SIG-M5 (cell line): ENCODE data around the gene FAM234B.

Experiments
- DNase-seq: peaks from one replicate; lab custom pipeline; 2025; lab: John Stamatoyannopoulos, UW

FAM234B gene, protein sequence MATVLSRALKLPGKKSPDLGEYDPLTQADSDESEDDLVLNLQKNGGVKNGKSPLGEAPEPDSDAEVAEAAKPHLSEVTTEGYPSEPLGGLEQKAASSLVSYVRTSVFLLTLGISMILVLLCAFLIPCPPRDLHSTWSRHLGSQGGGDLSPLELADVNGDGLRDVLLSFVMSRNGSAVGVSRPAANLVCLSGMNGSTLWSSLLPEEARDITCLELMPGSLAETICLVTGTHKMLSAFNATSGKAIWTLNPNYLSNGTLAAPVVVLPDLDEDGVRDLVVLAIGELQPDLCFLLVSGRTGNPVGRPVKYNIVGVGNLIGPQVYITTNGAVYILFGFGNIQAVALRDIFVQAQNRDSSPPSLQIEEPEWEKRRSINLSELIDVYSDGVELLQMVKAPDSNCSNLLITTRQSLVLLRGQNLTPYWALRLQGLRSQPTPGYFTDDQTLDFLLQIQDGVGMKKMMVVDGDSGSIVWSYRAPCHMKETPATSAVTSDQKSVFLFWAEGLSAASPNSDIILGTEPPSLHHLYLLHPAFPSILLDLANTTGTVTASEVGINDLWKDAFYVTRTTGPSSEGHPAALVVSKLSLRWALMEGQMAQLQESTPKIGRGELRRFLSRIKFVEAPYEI

DNA sequence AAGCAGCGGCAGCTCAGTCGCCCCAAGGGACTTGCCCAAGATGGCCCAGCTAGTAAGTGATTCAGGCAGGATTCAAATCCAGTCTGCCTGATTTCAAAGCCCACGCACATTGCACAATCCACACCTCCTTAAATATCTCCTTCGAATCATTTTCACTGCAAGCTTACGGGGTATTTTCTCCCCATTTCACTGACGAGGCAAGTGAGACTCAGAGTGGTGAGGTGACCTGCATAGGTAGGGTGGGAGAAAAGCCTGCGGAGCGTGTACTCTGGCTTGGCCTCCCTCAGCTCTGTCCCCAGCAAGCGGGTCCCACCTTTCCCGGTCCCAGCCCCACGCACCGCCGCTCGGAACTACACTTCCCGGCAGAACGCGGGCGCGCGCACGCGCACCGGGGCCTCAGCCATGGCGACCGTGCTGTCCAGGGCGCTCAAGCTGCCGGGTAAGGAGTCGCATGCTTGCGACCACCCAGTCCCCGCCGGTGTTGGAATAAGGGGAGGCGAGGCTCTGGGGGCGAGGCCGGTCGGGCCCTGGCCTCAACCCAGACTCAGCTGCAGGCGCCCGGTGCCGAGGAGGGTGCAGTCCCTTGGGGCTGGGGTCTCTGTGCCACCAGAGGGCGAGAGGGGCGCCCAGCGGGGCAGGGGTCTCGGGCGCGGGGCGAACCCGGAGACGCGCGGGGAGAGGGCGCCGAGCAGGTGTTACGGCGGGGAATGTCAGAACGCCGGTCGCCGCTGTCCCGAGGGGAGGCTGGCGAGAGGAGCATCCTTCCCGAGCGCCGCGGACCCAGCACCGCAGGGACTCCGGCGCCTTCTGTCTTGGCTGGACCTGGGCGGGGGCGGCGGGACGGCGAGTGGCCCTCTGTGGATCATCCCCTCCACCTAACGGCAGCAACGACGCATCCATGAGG lies at the start of gene FAM234B:
FAM234B (plus strand) TSS at position 380 of the 904 bp plus-strand sequence; CDS start at position 403, 23 bp downstream.
- no peak for DNase-seq

DNA sequence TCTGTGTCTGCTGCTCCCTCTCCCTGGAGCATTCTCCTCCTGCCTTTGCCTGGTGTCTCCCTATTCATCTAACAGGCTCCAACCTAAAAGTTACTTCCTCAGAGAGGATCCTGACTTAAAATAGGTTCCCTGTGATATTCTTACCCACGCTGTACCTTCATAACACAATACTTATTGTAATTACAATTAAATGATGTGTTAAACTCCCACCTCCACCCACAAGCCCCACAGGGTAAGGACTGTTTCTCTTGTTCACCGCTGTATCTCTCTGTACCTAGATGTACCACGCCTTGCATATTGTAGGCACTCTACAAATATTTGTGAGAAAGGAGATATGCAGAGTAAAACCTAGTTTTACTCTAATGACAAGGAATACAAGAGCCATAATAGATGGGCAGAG lies 49.1 kb upstream of the FAM234B start:
- no peak for DNase-seq

DNA sequence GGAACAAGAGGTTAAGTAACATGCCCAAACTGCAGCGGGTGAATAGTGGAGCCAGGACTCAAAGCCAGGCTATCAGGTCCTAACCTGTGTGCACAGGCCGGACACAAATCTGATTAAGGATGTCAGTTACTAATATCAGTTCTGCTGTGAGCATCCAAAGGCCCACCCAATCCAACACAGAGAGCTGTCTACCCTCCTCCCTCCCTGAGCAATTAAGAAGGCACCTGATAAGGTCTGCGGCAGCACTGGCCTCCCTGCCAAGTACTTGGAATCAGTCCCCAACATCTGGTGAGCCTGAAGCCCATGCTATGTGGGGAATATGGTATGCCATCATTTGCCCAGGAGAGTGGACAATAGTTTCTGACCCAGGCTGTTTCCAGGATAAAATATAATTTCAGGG lies 48.0 kb upstream of the FAM234B start:
- no peak for DNase-seq

DNA sequence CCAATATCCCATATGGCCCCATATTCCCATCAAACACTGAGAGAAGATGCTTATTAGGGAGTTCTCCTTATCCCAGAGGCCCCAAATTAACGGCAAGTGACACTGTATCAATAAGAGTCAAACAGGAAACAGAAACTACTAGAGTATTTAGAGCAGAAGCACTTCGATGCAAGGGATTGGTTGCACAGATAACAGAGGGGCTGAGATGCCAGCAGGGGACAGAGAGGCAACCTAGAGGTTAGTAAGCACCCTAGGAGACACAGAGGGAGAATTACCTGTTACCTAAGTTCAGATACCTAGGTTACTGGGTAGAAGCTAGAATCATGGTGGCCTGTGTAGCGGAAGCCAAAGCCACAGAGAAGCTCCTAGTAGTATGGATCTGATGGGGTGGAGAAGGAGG lies 47.0 kb upstream of the FAM234B start:
- no peak for DNase-seq

DNA sequence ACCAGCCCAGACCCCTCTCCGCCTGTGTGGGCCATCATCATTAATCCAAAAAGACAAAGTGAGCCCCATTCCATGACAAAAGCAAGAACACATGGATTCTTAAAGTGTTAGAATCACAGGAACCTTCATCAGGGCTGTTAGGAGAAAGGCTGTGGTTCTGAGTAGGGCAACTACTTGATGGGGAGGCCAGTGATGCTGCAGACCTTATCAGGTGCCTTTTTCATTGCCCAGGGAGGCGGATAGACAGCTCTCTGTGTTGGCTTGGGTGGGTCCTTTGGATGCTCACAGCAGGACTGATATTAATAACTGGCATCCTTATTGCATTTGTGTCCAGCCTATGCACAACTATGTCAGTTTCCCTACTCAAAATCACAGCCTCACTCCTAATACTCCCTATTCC lies 46.4 kb upstream of the FAM234B start:
- no peak for DNase-seq

DNA sequence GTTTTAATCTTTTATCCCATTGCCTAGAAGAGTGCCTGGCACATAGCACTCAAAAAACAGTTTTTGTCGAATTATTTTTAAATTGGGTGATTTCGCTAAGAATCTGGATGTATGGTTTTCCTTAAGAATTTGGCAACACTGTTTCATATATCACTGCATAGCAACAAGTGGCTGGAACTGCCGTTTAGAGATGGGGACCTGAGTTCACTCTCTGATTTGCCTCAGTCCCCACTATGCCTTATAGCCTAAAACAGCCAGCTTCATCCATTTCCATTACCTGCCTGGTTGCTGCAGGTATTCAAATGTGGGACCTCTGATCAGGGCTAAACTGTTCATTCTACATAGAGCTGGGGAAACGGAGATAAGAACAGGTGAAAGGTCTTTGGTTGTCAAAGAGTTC lies 45.9 kb upstream of the FAM234B start:
- DNase-seq, result no peak

DNA sequence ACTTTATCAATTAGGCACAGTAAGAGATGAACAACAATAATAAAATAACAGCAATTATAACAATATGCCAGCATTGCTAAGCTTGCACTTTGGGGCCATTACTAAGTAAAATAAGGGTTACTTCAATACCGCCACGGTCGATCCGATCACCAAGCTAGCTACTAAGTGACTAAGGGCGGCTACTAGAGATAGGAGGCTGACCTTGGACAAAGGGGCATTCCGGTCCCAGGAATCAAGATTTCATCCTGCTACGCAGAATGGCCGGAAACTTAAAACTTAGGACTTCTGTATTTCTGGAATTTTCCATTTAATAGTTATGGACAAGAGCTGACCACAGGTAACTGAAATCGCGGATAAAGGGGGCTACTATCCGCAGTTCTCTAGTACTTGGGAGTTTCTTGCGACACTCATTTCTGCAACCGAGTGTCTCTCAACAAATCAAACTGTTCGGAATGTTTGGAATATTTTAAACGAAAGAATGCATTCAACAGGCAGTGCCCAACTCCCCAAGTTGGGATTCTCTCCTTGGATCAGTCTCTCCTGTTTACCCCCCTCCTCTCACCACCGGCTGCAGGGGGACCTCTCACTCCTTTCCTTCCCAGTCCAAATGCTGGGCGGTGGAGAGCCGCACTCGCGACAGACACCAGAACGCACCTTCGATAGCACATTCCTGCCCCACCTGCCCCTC lies 44.8 kb upstream of the FAM234B start:
- DNase-seq, result no peak

DNA sequence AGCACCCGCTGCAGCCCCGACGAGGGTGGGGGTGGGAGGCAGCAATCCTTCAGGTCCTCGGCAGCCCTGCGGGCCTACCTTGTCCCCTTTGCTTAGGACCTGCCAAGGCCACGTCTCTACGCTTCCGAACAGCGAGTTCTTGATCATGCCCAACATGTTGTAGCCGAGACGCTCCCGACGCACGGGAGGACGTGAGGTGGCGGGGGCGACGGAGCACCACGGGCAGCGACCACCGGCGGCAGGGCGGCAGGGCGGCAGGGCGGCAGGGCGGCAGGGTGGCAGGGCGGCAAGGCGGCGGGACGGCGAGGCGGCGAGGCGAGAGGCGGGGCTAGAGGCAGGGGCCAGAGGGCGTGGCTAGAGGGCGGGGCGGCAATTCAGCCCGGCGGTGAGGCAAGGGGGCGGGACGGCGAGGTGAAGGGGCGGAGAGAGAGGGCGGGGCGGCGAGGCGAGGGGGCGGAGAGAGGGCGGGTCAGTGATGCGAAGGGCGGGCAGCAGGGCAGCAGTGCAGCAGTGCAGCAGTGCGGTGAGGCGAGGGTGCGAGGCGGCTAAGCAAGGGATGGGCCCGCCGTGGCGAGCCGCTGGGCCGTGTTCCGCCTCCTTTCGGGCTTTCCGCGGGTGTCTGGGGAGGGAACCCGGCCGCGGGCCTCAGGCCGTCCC lies 44.1 kb upstream of the FAM234B start, which contains the start of gene HEBP1:
HEBP1 (minus strand) TSS at position 307 of the 657 bp plus-strand sequence; CDS start at position 156, 151 bp downstream.
- peak; percentile 14 for DNase-seq

DNA sequence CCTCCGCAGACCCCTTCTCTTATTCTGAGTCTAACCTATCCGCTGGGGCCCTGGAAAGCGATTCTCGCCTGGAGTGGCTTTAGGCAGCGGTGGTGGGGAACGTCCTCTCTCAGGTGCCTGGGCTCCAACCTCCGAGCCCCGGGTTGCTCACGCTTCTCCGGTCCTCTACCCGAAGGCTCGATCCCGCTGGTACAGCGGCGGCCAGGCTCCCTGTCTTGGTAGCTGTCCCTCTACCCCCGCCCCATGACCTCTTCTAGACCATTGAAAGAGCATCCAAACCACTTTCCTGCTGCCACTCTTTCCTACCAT lies 43.6 kb upstream of the FAM234B start:
- DNase-seq, result no peak

DNA sequence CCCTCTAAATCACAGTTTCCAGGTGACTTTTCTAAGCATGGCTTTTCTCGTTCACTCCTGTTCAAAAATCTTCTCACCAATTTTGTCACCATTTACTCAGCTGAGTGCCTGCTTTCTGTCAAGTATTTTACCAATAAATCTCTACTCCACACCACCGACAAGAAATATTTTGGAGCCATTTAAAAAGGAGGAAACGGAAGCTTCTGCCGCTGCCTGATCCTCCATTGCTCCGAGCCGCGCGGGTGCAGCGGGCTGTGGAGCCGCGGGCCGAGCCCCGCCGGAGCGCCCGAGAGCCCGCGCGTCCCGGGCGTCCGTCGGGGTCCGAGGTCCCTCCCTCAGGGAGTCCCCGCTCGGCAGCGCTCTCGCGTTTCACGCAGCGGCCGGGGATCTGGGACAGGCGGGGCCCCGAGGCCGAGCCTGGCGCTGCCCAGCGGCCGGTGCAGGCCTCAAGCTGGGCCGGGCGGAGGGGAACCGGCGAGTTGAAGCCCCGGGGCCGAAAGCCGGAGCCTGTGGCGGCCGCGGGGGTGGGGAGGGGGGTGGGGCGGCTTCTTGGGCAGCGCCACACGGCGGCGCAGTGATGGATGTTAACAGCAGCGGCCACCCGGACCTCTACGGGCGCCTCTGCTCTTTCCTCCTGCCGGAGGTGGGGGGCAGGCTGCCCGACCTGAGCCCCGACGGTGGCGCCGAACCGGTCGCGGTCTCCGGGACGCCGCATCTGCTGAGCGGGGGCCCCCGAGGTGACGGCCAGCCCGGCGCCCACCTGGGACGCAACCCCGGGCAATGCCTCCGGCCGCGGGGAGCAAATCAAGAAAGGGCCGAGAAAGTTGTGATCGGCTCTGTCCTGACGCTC lies 43.0 kb upstream of the FAM234B start:
- DNase-seq, result no peak

DNA sequence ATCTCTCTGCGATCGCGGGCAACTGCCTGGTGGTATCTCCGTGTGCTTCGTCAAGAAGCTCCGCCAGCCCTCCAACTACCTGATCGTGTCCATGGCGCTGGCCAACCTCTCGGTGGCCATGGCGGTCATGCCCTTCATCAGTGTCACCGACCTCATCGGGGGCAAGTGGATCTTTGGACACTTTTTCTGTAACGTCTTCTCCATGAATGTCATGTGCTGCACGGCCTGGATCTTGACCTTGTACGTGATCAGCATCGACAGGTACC lies 42.5 kb upstream of the FAM234B start:
- no peak for DNase-seq

DNA sequence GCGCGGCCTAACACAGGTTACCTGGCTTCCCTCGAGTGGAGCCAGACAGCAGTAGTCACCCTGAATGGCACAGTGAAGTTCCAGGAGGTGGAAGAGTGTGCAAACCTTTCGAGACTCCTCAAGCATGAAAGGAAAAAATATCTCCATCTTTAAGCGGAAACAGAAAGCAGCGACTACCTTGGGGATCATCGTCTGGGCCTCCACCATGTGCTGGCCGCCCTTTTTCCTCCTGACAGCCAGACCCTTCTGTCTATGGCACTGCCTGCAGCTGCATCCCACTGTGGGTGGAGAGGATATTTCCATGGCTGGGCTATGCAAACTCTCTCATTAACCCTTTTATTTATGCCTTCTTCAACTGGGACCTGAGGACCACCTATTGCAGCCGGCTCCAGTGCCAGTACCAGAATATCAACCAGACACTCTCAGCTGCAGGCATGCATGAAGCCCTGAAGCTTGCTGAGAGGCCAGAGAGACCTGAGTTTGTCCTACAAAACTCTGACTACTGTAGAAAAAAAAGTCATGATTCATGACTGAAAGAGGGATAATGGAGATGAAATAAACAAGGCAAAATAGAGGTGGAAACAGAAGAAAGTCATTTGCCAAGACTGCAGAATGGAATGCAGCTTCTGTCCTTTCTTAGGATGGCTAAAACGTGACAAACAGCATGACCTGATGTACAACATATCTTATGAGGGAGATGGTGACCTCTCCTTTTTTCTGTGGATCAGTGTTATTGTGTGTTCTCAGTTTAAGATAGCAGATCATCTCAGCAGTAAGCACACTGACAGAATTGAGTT lies 41.7 kb upstream of the FAM234B start:
- no peak for DNase-seq

DNA sequence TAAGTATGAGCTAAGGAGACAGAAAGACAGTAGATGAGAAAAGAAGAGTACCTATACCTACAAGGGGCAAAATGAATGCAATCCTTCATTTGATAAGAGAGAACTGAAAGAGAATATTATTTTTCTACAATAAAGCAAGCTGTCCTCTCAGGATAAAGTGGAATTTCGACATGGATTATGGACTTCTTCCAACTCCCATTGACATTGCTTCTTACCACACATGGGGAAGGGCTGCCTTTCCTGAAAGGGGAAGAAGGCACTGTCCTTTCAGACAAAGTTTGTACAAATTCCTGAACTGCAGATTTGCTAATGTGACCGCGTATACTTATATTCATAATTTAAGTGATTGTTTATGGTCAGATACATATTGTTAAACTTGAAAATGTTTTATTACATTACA lies 39.8 kb upstream of the FAM234B start:
- DNase-seq, result no peak

DNA sequence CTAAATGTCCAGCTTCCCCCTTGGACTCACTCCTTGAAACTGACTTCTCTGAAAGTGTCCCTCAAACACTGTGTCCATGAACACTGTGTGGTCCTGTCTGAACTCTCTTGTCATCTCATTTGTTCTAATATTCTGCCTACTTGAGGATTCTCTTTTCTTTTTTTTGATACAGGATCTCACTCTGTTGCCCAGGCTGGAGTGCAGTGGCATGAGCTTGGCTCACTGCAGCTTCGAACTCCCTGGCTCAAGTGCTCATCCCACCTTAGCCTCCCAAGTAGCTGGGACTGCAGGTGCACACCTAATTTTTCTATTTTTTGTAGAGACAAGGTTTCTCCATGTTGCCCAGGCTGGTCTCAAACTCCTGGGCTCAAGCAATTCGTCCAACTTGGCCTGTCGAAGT lies 39.2 kb upstream of the FAM234B start:
- no peak for DNase-seq

DNA sequence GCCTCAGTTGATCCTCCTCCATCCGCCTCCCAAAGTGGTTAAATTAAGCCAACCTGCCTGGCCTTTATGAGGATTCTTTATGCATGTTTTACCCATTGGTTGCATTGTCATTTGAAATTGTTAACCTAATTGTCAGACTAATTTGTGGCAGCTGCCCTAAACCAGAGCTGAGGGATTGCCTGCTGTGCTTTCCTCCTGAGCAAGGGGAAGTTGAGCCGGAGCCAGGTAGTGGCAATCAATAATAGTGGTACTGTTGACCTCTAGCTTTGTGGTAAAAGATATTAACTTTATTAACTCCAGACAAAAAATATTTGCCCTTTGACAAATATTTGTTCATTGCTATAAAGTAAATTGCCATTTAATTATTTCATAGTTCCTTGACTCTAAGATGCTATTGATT lies 38.5 kb upstream of the FAM234B start:
- no peak for DNase-seq

DNA sequence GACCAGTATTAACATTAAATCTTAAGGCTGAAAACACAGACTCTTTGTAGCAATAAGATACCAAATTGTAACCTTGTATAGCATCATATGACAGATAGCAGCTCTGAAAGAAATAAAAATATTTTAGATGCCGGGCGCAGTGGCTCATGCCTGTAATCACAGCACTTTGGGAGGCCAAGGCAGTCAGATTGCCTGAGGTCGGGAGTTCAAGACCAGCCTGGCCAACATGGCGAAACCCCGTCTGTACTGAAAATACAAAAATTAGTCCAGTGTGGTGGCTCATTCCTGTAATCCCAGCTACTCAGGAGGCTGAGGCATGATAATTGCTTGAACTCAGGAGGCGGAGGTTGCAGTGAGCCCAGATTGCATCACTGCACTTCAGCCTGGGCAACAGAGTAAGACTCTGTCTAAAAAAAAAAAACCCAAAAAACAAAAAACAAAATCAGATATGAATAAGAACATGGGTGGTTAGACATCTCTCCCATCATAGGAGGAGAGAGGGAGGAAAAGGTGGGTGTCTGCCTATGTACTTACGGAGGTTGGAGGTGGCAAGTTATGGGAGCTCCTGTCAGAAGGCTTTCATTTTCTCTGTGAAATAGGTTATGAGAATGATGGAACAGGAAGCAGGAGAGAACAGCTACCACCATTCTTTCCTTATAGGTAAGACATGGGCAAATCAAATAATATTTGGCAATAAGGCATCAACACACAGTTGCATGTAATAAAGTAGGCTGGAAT lies 36.5 kb upstream of the FAM234B start:
- DNase-seq, result no peak

DNA sequence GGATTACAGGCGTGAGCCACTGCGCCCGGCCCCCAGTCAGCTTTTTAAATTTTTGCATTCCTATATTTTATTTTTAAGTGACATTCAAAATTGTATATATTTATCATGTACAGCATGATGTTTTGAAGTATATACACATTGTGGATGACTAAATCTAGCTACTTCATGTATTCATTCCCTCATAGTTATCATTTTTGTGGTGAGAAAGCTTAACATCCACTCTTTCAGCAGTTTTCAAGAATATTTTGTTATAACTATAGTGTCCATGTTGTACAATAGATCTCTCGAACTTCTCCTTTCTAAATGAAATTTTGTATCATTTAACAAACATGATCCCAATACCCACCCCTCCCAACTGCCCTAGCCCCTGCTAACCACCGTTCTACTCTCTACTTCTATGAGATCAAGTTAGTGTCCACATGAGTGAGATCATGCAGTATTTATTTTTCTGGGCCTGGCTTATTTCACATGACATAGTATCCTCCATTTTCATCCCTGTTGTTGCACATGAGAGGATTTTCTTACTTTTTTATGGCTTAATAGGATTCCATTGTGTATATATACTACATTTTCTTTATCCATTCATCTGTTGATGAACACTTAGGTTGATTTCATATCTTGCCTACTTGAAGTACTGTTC lies 35.3 kb upstream of the FAM234B start:
- no peak for DNase-seq

DNA sequence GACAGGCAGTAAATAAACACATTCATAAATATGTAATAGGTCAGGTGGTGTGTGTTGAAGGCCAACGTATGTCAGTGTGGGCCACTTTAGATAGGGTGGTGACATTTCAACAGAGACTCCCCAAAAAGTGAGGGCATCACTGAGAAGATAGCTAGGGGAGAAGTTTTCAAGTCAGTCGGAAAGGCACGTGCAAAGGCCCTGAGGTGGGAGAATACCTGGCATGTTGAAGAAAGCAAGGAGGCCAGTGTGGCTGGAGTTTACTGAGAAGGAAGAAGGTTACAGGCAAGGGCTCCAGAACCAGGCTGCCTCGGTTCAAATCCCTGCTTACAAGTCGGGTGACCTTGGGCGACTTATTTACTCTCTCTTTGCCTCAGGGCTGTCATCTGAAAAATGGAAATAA lies 33.1 kb upstream of the FAM234B start:
- no peak for DNase-seq

DNA sequence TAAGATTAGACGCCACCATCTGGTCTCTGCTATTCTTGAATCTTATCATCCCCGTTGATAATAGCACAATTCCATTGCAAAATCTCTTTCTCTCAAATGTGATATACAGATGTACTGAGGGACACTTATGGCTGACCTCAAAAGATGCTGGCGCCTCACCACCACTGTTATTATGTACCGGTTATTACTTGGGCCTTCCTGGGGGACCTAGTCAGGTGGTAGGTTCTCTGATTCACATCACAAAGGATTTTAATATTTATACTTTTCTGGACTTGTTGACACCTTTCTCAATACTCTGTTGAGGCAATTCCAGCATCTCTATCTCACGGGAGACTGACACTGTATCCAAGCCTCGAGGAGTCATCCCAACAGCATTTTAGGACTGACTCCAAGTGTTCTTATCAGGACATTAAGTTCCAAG lies 21.3 kb upstream of the FAM234B start:
- no peak for DNase-seq
